PFSK-1 (cell line): ENCODE measurements around the gene RBMS3.

ENCODE experiments used
- FOXP2 ChIP-seq: optimal IDR thresholded peaks from 2 replicates; pipeline ENCODE3; 2011; ENCODE audit warnings: borderline replicate concordance, control low read depth, inconsistent platforms; ENCODE audit not compliant: insufficient read depth; ENCODE audit errors: extremely low read length, extremely low read depth
- POLR2AphosphoS5 ChIP-seq: IDR thresholded peaks from 2 replicates; pipeline ENCODE4 v1.6.1; 2012; ENCODE audit warnings: low read depth, mild to moderate bottlenecking, control low read depth, low read length, moderate library complexity
- REST ChIP-seq, 2 experiments: IDR thresholded peaks; 2 replicates each; pipeline versions ENCODE4 v1.6.1 to v1.8.0; 2011 to 2012; ENCODE audit warnings: low read depth in 2 of 2, low read length in 2 of 2, control low read depth in 1 of 2, inconsistent platforms in 1 of 2, mild to moderate bottlenecking in 1 of 2, moderate library complexity in 1 of 2; ENCODE audit not compliant: insufficient read depth in 1 of 2
- SIN3A ChIP-seq: IDR thresholded peaks from 2 replicates; pipeline ENCODE4 v1.6.1; 2012; ENCODE audit warnings: mild to moderate bottlenecking, low read length, moderate library complexity, borderline replicate concordance; ENCODE audit not compliant: insufficient read depth
- TAF1 ChIP-seq: IDR thresholded peaks from 2 replicates; pipeline ENCODE4 v1.6.1; 2012; ENCODE audit warnings: low read length, control low read depth, borderline replicate concordance; ENCODE audit not compliant: insufficient read depth

The RBMS3 gene

GRCh38 chr3:29649815-29650547 is 369.1 kb downstream of the RBMS3 start:
- TF ChIP-seq FOXP2 = no peak
- no peak for TF ChIP-seq POLR2AphosphoS5
- no peak for TF ChIP-seq SIN3A
- TF ChIP-seq TAF1 = no peak
- no peak for TF ChIP-seq REST (IDR thresholded peaks at IDR 0.05; ENCODE audit: insufficient read depth in 1 of 2, low read depth in 2 of 2, low read length in 2 of 2)

- TF ChIP-seq SIN3A (no peak), REST (IDR thresholded peaks at IDR 0.05; ENCODE audit: insufficient read depth in 1 of 2, low read depth in 2 of 2, low read length in 2 of 2) (no peak)
Observed at GRCh38 chr3:29653680-29654079, 372.8 kb downstream of the RBMS3 start.

- TF ChIP-seq SIN3A (no peak), REST (IDR thresholded peaks at IDR 0.05; ENCODE audit: insufficient read depth in 1 of 2, low read depth in 2 of 2, low read length in 2 of 2) (no peak), TAF1 (no peak), FOXP2 (no peak), POLR2AphosphoS5 (no peak)
Observed at GRCh38 chr3:29655015-29655747, 374.3 kb downstream of the RBMS3 start.

GRCh38 chr3:29665688-29666087 is 384.8 kb downstream of the RBMS3 start:
- TF ChIP-seq POLR2AphosphoS5 = no peak
- no peak for TF ChIP-seq REST (IDR thresholded peaks at IDR 0.05; ENCODE audit: insufficient read depth in 1 of 2, low read depth in 2 of 2, low read length in 2 of 2)
- TF ChIP-seq TAF1 = no peak
- TF ChIP-seq FOXP2 = no peak
- TF ChIP-seq SIN3A = no peak

- no peak for TF ChIP-seq REST (IDR thresholded peaks at IDR 0.05; ENCODE audit: insufficient read depth in 1 of 2, low read depth in 2 of 2, low read length in 2 of 2)
- TF ChIP-seq FOXP2 = no peak
Observed at GRCh38 chr3:29668233-29668632, 387.4 kb downstream of the RBMS3 start.
